ENCODE measurements around the gene FAM117A. TPM values are rescaled to one million over a fixed set of nuclear protein-coding genes. Genes with fewer than 3 reads are reported as not detected.
"Not testable (repeated sequence)": the region's sequence is repeated elsewhere in the genome, so short reads cannot be mapped to it uniquely, and the experiment has no call there.

The FAM117A gene
- total RNA-seq, 2 donors from 2014 or later: 25.8 TPM

DNA sequence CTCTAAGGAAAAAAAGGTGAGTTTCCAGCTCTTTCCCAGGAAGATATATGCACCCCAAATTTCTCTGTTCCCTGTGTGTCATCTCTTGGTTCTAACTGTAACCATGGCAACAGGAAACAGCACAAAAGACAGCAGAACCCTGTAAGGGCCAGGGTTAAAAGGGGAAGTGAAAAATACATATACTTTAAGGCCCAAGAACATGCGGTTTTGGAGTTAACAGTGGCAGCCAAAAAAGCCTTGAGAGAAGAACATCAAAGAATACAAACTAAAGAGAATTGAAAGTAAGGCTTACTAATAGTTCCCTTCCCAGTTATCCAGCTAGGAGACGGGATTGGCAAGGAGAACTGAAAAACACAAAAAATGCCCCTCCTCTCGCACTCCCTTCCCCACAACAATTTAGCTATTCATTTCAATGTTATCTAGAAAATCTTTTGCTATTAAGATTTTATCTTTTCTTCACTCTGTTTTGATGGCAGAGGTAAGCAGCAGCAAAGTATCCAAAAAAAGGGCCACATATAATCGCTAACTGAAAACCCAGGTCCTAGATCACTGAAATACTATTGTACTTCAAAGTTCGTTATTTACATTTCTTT is 87.6 kb downstream of the FAM117A start:
- Mint-ChIP-seq H3K27ac (peak overlapping the region; percentile 97), H3K27me3 (no peaks in the 10 kb centered on the region), H3K36me3 (ENCODE audit: low read depth) (peaks cover 63% of the 10 kb centered on the region), H3K9me3 (peaks cover 4% of the 10 kb centered on the region), H3K4me3 (peak overlapping the region; percentile 86), H3K4me1 (peaks cover 42% of the 10 kb centered on the region)
- peak; percentile 18 for ATAC-seq (replicated peaks)

GRCh38 chr17:49674507-49674906 is 89.4 kb downstream of the FAM117A start:
- Mint-ChIP-seq H3K36me3 (ENCODE audit: low read depth) (peaks cover 76% of the 10 kb centered on the region), H3K9me3 (peaks cover 4% of the 10 kb centered on the region), H3K4me1 (peaks cover 50% of the 10 kb centered on the region), H3K4me3 (peak overlapping the region; percentile 86), H3K27me3 (no peaks in the 10 kb centered on the region), H3K27ac (peak overlapping the region; percentile 97)
- no peak for ATAC-seq (replicated peaks)

DNA sequence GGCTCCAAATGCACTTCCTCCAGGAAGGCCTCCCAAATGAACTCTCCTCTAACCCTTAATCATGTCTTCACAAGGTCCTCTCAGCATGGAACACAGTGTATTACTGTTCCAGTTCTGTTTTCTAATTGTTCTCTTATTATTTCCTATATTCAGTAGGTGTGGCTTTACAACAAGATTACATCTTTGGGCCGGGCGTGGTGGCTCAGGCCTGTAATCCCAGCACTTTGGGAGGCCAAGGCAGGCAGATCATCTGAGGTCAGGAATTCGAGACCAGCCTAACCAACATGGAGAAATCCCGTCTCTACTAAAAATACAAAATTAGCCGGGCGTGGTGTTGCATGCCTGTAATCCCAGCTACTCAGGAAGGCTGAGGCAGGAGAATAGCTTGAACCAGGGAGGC is 90.3 kb downstream of the FAM117A start:
- not testable (repeated sequence) for H3K27ac Mint-ChIP-seq; H3K4me3 Mint-ChIP-seq; ATAC-seq (replicated peaks); H3K27me3 Mint-ChIP-seq; H3K9me3 Mint-ChIP-seq
- peaks cover 76% of the 10 kb centered on the region for H3K36me3 Mint-ChIP-seq (ENCODE audit: low read depth)
- peaks cover 50% of the 10 kb centered on the region for H3K4me1 Mint-ChIP-seq

DNA sequence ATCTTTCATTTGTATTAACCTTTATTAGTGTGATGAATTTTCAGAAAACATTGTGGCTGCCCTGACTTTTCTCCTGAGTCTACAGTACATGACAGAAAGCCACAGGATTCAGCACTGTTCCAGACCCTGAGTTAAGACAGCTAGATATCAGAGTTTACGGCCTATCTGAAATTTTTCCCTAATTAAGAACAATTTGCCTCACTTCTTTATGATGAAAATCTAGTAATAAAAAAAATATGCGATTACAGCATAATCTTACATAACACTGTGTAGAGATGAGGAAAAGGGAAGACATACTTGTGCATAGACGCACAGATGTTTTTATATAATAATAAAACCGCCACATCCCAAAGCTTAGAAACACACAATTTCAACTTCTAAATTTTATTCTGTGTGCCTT is 93.3 kb downstream of the FAM117A start:
- no peak for ATAC-seq (replicated peaks)
- Mint-ChIP-seq H3K27ac (peak overlapping the region; percentile 69), H3K9me3 (no peaks in the 10 kb centered on the region), H3K27me3 (no peaks in the 10 kb centered on the region), H3K4me1 (peaks cover 25% of the 10 kb centered on the region), H3K4me3 (no peak overlapping the region), H3K36me3 (ENCODE audit: low read depth) (peaks cover 72% of the 10 kb centered on the region)

- Mint-ChIP-seq H3K27ac (peak overlapping the region; percentile 69), H3K36me3 (ENCODE audit: low read depth) (peaks cover 70% of the 10 kb centered on the region), H3K4me1 (peaks cover 21% of the 10 kb centered on the region), H3K9me3 (no peaks in the 10 kb centered on the region), H3K4me3 (no peak overlapping the region), H3K27me3 (no peaks in the 10 kb centered on the region)
- ATAC-seq (replicated peaks): no peak
These were observed 93.9 kb downstream of the FAM117A start for GRCh38 chr17:49670002-49670401.

DNA sequence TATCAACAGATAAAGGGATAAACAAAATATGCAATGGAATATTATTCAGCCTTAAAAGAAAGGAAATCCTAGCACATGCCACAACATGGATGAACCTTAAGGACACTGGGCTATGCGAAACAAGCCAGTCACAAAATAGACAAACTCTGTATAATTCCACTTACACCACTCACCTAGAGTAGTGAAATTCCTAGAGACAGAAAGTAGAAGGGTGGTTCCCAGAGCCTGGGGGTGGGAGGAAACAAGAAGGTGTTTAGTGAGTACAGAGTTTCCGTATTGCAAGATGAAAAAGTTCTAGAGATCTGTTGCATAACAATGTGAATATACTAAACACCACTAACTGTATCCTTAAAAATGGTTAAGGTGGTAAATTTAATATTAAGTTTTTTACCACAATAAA is 96.1 kb downstream of the FAM117A start:
- H3K36me3 Mint-ChIP-seq (ENCODE audit: low read depth): peaks cover 68% of the 10 kb centered on the region
- H3K27me3 Mint-ChIP-seq: no peaks in the 10 kb centered on the region
- no peak overlapping the region for H3K4me3 Mint-ChIP-seq
- H3K4me1 Mint-ChIP-seq: peaks cover 18% of the 10 kb centered on the region
- no peaks in the 10 kb centered on the region for H3K9me3 Mint-ChIP-seq
- H3K27ac Mint-ChIP-seq: no peak overlapping the region
- no peak for ATAC-seq (replicated peaks)

DNA sequence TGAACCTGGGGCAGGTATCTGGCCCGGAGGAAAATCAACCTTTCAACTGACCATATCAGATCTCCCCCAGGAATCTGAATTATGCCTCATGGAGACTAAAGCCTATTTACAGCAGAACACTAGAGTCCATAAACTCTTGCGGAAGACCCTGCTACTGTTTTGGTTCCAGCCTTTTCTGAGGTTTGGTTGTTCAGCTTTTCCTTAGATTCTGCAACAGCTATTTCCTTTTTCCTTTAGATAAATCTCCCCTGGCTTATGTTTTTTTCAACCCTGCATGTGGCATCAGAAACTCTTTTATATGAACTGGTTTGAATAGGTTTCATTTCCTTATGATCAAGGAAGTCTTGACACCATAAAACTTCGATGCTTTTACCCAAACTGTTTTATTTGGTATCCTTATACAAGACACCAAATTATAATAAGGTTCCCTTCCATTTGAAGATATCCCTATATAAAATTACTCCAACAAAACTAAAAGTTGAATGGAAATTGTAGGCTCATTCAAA is 99.2 kb downstream of the FAM117A start:
- peak overlapping the region; percentile 3 for H3K27ac Mint-ChIP-seq
- peaks cover 19% of the 10 kb centered on the region for H3K4me1 Mint-ChIP-seq
- H3K36me3 Mint-ChIP-seq (ENCODE audit: low read depth): peaks cover 67% of the 10 kb centered on the region
- H3K9me3 Mint-ChIP-seq: no peaks in the 10 kb centered on the region
- H3K4me3 Mint-ChIP-seq: no peak overlapping the region
- H3K27me3 Mint-ChIP-seq: no peaks in the 10 kb centered on the region
- no peak for ATAC-seq (replicated peaks)

Other genes with a start within 250 kb of the FAM117A start
- not detected for gene NXPH3, start 188.3 kb downstream of the FAM117A start, total RNA-seq
- gene SPOP, start 86.0 kb downstream of the FAM117A start, total RNA-seq: 10 to 100 TPM; 62.3 to 66.8 TPM
- 10 to 100 TPM; 29.1 to 60.9 TPM for gene SLC35B1, start 56.2 kb downstream of the FAM117A start, total RNA-seq
- 10 to 100 TPM; 66.4 to 86.4 TPM for gene KAT7, start 24.6 kb upstream of the FAM117A start, total RNA-seq
- not detected for gene TAC4, start 83.9 kb upstream of the FAM117A start, total RNA-seq
- gene DLX4, start 205.1 kb upstream of the FAM117A start, total RNA-seq: under 1 TPM; 0.39 to 0.61 TPM
- not detected for gene DLX3, start 231.1 kb upstream of the FAM117A start, total RNA-seq